Measurements from ENCODE around the gene USP28. TPM values are rescaled to one million over a fixed set of nuclear protein-coding genes. Genes with fewer than 3 reads are reported as not detected.

The USP28 gene
- total RNA-seq, 1 donor from 2014 or later = 34.8 TPM

- Mint-ChIP-seq H3K27ac (peak overlapping the region; percentile 18), H3K36me3 (ENCODE audit: low read depth) (peaks cover 35% of the 10 kb centered on the region), H3K4me3 (peak overlapping the region; percentile 46), H3K4me1 (peaks cover 14% of the 10 kb centered on the region), H3K9me3 (peaks cover 4% of the 10 kb centered on the region), H3K27me3 (no peaks in the 10 kb centered on the region)
- intact Hi-C loops (cut with micrococcal nuclease) = no loop called here
- DNase-seq = no peak
Observed at GRCh38 chr11:113841691-113842090, 33.7 kb downstream of the USP28 start.

GRCh38 chr11:113840932-113841664 is 34.3 kb downstream of the USP28 start:
- H3K4me1 Mint-ChIP-seq = peaks cover 14% of the 10 kb centered on the region
- intact Hi-C loops (cut with micrococcal nuclease) = no loop called here
- H3K36me3 Mint-ChIP-seq (ENCODE audit: low read depth) = peaks cover 33% of the 10 kb centered on the region
- no peaks in the 10 kb centered on the region for H3K27me3 Mint-ChIP-seq
- H3K9me3 Mint-ChIP-seq = peaks cover 4% of the 10 kb centered on the region
- peak overlapping the region; percentile 46 for H3K4me3 Mint-ChIP-seq
- H3K27ac Mint-ChIP-seq = no peak overlapping the region
- no peak for DNase-seq

DNA sequence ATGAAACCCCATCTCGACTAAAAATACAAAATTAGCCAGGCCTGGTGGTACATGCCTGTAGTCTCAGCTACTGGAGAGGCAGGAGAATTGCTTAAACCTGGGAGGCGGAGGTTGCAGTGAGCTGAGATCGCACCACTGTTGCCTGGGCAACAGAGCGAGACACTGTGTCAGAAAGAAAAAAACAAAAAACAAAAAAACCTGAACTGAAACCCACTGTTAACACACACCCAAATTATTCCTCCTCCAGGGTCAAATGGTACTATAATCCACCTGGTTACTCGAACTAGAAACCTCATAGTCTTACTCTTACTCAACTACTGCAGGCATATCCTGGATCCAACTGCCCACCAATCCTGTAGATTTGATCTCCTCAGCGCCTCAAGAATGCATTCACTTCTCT is 35.5 kb downstream of the USP28 start:
- peak overlapping the region; percentile 39 for H3K27ac Mint-ChIP-seq
- DNase-seq = no peak
- H3K9me3 Mint-ChIP-seq = peaks cover 4% of the 10 kb centered on the region
- H3K27me3 Mint-ChIP-seq = no peaks in the 10 kb centered on the region
- H3K4me3 Mint-ChIP-seq = no peak overlapping the region
- peaks cover 34% of the 10 kb centered on the region for H3K36me3 Mint-ChIP-seq (ENCODE audit: low read depth)
- peaks cover 14% of the 10 kb centered on the region for H3K4me1 Mint-ChIP-seq
- intact Hi-C loops (cut with micrococcal nuclease) = no loop called here

DNA sequence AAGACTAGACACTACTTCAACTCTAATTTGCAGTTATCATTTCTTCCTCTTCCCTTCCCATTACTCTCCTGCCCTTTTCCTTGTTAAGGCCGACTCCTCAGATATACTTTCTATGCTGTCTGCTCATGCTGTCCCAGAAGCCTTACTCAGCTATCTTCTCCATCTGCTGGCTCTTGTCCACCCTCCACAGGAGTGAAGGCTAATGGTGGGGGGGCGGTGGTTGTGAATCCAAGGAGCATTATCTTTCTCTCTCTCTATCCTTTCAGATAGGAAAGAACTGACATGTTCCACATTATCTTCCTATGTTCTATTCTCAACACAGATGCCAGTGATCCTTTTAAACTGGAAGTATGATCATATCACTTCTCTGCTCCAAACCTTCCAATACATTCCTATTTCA is 37.4 kb downstream of the USP28 start:
- no peak for DNase-seq
- Mint-ChIP-seq H3K27me3 (no peaks in the 10 kb centered on the region), H3K27ac (no peak overlapping the region), H3K4me3 (no peak overlapping the region), H3K4me1 (peaks cover 14% of the 10 kb centered on the region), H3K9me3 (peaks cover 4% of the 10 kb centered on the region), H3K36me3 (ENCODE audit: low read depth) (peaks cover 33% of the 10 kb centered on the region)
- intact Hi-C loops (cut with micrococcal nuclease) = no loop called here

DNA sequence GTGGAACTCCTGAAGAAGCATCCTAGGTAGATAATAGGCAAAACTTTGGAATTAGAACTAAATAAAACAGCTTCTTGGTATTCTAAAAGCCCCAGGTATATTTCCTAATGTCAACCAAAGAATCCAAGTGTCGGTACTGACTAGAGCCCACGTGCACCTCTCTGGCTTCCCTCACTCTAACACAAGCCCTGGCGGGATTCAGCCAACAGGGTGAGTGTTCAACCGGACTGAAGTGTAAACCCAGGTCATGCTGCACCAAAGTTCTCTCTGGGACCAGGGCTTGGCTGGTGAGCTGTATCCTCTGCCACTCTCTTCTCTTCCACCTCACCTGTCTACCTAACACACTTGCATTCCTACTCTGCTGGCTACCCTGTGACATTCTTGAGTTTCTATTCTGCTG is 40.1 kb downstream of the USP28 start:
- no peak for DNase-seq
- Mint-ChIP-seq H3K9me3 (peaks cover 4% of the 10 kb centered on the region), H3K27ac (no peak overlapping the region), H3K4me1 (peaks cover 3% of the 10 kb centered on the region), H3K4me3 (no peak overlapping the region), H3K27me3 (no peaks in the 10 kb centered on the region), H3K36me3 (ENCODE audit: low read depth) (peaks cover 30% of the 10 kb centered on the region)
- intact Hi-C loops (cut with micrococcal nuclease) = no loop called here

GRCh38 chr11:113833151-113833550 is 42.2 kb downstream of the USP28 start:
- no peaks in the 10 kb centered on the region for H3K9me3 Mint-ChIP-seq
- peaks cover 28% of the 10 kb centered on the region for H3K36me3 Mint-ChIP-seq (ENCODE audit: low read depth)
- no peaks in the 10 kb centered on the region for H3K27me3 Mint-ChIP-seq
- no peaks in the 10 kb centered on the region for H3K4me1 Mint-ChIP-seq
- no peak for DNase-seq
- H3K4me3 Mint-ChIP-seq = no peak overlapping the region
- H3K27ac Mint-ChIP-seq = no peak overlapping the region
- intact Hi-C loops (cut with micrococcal nuclease) = no loop called here

DNA sequence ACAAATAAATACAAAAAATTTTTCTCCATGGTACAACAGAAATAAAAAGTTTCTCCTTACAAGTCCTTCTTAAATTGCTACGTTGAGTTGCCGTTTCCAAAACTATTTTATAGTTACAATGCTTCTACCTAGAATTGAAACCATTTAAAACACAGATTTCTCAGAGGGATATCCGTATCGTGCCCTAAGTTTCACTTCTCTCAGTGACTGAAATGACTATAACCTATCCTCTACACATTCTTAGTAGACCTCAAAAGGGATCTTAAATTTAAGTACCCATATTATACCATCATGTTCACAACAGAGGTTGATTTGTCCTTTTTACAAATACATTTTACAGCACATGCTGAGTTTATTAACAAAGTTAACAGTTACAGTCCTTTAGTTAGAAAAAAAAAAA is 44.1 kb downstream of the USP28 start:
- Mint-ChIP-seq H3K4me3 (no peak overlapping the region), H3K27me3 (no peaks in the 10 kb centered on the region), H3K4me1 (no peaks in the 10 kb centered on the region), H3K27ac (no peak overlapping the region), H3K36me3 (ENCODE audit: low read depth) (peaks cover 36% of the 10 kb centered on the region), H3K9me3 (no peaks in the 10 kb centered on the region)
- intact Hi-C loops (cut with micrococcal nuclease) = no loop called here
- no peak for DNase-seq

GRCh38 chr11:113829751-113830150 is 45.6 kb downstream of the USP28 start:
- H3K4me1 Mint-ChIP-seq = no peaks in the 10 kb centered on the region
- peaks cover 41% of the 10 kb centered on the region for H3K36me3 Mint-ChIP-seq (ENCODE audit: low read depth)
- intact Hi-C loops (cut with micrococcal nuclease) = no loop called here
- H3K4me3 Mint-ChIP-seq = no peak overlapping the region
- no peak overlapping the region for H3K27ac Mint-ChIP-seq
- H3K27me3 Mint-ChIP-seq = no peaks in the 10 kb centered on the region
- DNase-seq = no peak
- H3K9me3 Mint-ChIP-seq = peaks cover 3% of the 10 kb centered on the region

DNA sequence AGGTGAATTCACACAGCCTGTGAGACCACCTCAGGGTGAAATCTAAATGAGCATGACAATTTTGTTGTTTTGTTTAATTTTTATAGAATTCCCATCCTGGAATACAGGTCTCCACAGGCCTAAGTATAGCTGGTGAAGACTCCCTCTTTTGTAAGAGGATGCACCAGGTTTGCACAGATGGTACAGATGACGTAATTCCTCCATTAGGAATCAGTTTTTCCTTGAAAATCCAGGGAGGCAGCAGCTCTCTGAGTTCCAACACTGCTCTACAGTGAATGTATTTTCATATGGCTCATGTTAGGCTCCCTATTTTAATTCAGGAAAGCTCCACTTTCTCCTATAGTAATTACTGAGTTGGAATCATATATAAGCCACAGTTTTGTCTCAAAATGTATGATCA is 47.2 kb downstream of the USP28 start:
- H3K4me3 Mint-ChIP-seq = no peak overlapping the region
- no peaks in the 10 kb centered on the region for H3K27me3 Mint-ChIP-seq
- H3K27ac Mint-ChIP-seq = no peak overlapping the region
- peaks cover 41% of the 10 kb centered on the region for H3K36me3 Mint-ChIP-seq (ENCODE audit: low read depth)
- intact Hi-C loops (cut with micrococcal nuclease) = no loop called here
- H3K4me1 Mint-ChIP-seq = no peaks in the 10 kb centered on the region
- no peak for DNase-seq
- peaks cover 3% of the 10 kb centered on the region for H3K9me3 Mint-ChIP-seq

DNA sequence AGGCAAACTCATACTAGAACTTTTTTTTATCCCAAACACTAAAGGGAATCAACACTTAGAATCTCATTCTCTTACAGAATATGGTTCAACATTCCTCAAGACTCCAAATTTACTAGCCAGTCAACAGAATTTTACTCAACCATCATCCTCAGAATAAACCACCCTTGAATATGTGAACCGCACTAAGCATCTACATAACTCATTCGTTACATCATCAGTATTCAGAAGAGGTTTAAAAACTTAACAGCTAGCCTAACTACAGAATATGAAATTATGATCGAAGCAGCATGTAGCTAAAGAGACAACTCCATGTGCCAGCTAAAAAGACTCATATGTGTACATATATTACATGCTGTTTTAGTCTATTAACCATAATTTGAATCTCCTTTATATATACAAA is 47.9 kb downstream of the USP28 start:
- intact Hi-C loops (cut with micrococcal nuclease) = no loop called here
- peaks cover 44% of the 10 kb centered on the region for H3K36me3 Mint-ChIP-seq (ENCODE audit: low read depth)
- no peak overlapping the region for H3K4me3 Mint-ChIP-seq
- H3K27ac Mint-ChIP-seq = no peak overlapping the region
- no peak for DNase-seq
- peaks cover 3% of the 10 kb centered on the region for H3K9me3 Mint-ChIP-seq
- no peaks in the 10 kb centered on the region for H3K27me3 Mint-ChIP-seq
- no peaks in the 10 kb centered on the region for H3K4me1 Mint-ChIP-seq

GRCh38 chr11:113818426-113818825 is 56.9 kb downstream of the USP28 start:
- H3K27ac Mint-ChIP-seq = no peak overlapping the region
- no peaks in the 10 kb centered on the region for H3K4me1 Mint-ChIP-seq
- no peak for DNase-seq
- H3K4me3 Mint-ChIP-seq = no peak overlapping the region
- H3K27me3 Mint-ChIP-seq = no peaks in the 10 kb centered on the region
- intact Hi-C loops (cut with micrococcal nuclease) = no loop called here
- H3K36me3 Mint-ChIP-seq (ENCODE audit: low read depth) = peaks cover 46% of the 10 kb centered on the region
- H3K9me3 Mint-ChIP-seq = no peaks in the 10 kb centered on the region

- H3K27me3 Mint-ChIP-seq = no peaks in the 10 kb centered on the region
- intact Hi-C loops (cut with micrococcal nuclease) = no loop called here
- H3K4me3 Mint-ChIP-seq = no peak overlapping the region
- peaks cover 40% of the 10 kb centered on the region for H3K36me3 Mint-ChIP-seq (ENCODE audit: low read depth)
- no peak for DNase-seq
- no peak overlapping the region for H3K27ac Mint-ChIP-seq
- H3K9me3 Mint-ChIP-seq = no peaks in the 10 kb centered on the region
- H3K4me1 Mint-ChIP-seq = no peaks in the 10 kb centered on the region
Observed at GRCh38 chr11:113817626-113818025, 57.7 kb downstream of the USP28 start.

- Mint-ChIP-seq H3K9me3 (no peaks in the 10 kb centered on the region), H3K4me3 (no peak overlapping the region), H3K4me1 (no peaks in the 10 kb centered on the region), H3K27me3 (no peaks in the 10 kb centered on the region), H3K36me3 (ENCODE audit: low read depth) (peaks cover 38% of the 10 kb centered on the region), H3K27ac (no peak overlapping the region)
- intact Hi-C loops (cut with micrococcal nuclease) = no loop called here
- no peak for DNase-seq
Observed at GRCh38 chr11:113817162-113817561, 58.2 kb downstream of the USP28 start.

GRCh38 chr11:113814181-113814580 is 61.2 kb downstream of the USP28 start:
- DNase-seq = no peak
- intact Hi-C loops (cut with micrococcal nuclease) = no loop called here
- no peaks in the 10 kb centered on the region for H3K4me1 Mint-ChIP-seq
- H3K36me3 Mint-ChIP-seq (ENCODE audit: low read depth) = peaks cover 31% of the 10 kb centered on the region
- no peaks in the 10 kb centered on the region for H3K9me3 Mint-ChIP-seq
- no peak overlapping the region for H3K27ac Mint-ChIP-seq
- no peaks in the 10 kb centered on the region for H3K27me3 Mint-ChIP-seq
- no peak overlapping the region for H3K4me3 Mint-ChIP-seq

DNA sequence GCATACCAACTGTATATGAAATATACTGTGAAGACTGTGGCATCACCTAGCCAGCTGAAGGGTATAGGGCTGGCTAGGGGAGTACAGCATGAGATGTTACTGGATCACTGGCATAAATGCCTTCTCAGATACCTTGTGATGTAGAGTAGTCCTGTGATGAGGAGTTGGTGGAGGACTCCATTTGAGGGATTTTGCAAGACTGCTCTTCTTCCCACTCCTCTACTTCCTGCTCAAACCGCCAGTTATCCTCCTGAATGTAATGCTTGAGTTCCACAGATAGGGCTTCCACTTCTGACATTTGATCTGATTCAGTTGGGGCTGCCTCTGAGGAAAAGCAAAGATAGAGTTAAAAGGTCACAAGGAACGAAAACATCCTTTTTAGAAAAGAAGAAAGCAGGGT is 66.4 kb downstream of the USP28 start:
- DNase-seq = no peak
- Mint-ChIP-seq H3K27me3 (no peaks in the 10 kb centered on the region), H3K4me1 (peaks cover 2% of the 10 kb centered on the region), H3K27ac (no peak overlapping the region), H3K9me3 (no peaks in the 10 kb centered on the region), H3K36me3 (ENCODE audit: low read depth) (peaks cover 37% of the 10 kb centered on the region), H3K4me3 (no peak overlapping the region)
- intact Hi-C loops (cut with micrococcal nuclease) = loop anchor here (5.0 kb wide), 1 partner anchor 453 kb away; no protein-coding TSS in a partner anchor
